Ammon's horn (tissue), 1 donor: ENCODE data around the gene SPTBN1.

Experiments used
- DNase-seq: peaks from one replicate; pipeline ENCODE4 v3.0.0-alpha.2; 2016; ENCODE audit warnings: low spot score

The SPTBN1 gene

GRCh38 chr2:54590216-54591120, 134.3 kb downstream of the SPTBN1 start:
- DNase-seq, result no peak

GRCh38 chr2:54591551-54591950, 135.4 kb downstream of the SPTBN1 start:
- DNase-seq, result peak; percentile 61

GRCh38 chr2:54593249-54593648, 137.1 kb downstream of the SPTBN1 start:
- no peak for DNase-seq

- DNase-seq, result no peak
Measured at GRCh38 chr2:54594048-54594447, 137.9 kb downstream of the SPTBN1 start.

DNA sequence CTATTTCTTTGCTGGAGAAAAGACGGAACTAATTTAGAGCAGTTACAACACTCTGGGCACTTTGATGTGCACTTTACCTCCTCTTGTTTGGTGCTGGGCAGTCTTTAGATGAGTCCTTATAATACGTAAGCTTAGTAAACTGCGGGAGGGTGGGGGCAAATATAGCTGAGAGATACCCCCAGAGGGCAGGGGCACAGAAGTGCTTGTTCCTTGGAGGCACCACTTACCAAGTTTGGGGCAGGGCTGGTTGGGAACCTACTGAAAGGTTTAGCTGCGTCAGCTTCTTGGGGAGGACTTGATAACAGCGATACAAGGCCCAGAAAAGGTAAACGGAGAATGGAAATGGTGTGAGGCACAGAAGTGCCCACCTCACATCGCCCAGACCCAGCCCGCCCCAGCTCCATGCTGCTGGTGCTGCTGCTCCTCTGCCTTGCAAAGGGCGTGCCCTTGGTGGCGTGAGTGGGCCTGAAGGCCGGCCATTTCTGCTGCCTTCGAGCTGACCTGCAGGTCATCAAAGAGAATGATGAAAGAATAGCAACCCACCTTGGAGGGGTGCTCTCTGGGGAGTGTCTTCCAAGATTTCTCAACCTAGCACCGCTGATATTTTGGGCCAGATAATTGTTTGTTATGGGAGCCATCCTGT, 139.2 kb downstream of the SPTBN1 start:
- no peak for DNase-seq

GRCh38 chr2:54595999-54596902, 140.1 kb downstream of the SPTBN1 start:
- DNase-seq, result no peak

GRCh38 chr2:54597153-54597848, 141.2 kb downstream of the SPTBN1 start:
- no peak for DNase-seq

DNA sequence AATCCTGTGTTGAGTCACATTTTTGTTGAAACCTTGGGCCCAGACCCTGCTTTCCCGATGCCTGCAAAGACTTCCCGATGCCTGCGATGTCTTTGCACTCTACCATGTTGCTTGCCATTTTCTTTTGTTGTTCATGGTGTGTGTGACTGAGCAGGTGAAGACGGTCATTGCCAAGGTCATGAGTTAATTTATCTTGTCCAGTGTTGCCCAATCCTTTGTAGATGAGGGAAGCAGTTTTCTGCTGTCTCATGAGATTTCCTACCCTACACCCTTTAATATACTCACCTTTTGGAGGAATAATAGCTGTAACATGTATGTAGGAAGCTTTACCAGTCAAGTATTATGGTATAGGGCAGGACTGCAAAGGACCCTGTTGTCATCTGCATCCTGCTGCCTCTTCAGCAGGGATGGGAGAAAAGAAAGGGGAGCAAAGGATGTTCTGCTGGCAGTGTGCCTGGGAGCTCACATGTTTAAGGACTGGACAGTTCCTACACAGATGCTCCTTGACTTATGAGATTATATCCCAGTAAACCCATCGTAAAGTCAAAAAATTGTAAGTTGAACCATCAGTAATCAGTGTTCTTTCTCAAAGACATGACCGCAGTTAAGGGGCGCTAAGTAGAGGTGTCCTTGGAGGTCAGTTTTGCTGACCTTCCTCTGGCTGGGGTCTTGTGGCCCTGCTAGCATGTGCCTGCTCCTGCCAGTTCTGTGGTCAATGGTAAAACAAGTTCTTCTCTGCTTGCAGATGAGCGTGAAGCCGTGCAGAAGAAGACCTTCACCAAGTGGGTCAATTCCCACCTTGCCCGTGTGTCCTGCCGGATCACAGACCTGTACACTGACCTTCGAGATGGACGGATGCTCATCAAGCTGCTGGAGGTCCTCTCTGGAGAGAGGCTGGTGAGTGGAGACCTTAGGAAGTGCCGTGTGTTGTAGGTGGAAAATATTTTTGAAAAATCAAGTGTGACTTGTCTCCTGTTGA, 142.5 kb downstream of the SPTBN1 start:
- DNase-seq, result no peak

GRCh38 chr2:54599326-54599710, 143.2 kb downstream of the SPTBN1 start:
- DNase-seq, result no peak

DNA sequence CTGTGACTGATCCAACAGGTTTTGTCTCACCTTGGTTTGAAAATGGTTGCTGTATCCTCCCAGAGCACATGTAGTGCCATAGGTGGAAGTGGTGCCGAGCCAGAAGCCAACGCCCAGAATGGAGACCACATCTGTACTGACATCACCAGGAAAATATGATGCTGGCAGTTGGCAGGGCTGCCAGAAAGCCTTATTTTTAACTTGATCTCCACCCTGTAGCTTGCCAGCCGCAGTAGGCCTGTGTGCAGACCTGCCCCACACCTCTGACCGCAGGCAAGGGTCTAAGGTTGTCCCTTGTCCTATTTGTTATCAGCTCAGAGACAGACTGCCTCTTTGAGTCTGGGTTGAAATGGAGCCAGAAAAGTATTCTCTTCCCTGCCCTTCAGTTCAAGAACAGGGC, 143.8 kb downstream of the SPTBN1 start:
- DNase-seq, result no peak

DNA sequence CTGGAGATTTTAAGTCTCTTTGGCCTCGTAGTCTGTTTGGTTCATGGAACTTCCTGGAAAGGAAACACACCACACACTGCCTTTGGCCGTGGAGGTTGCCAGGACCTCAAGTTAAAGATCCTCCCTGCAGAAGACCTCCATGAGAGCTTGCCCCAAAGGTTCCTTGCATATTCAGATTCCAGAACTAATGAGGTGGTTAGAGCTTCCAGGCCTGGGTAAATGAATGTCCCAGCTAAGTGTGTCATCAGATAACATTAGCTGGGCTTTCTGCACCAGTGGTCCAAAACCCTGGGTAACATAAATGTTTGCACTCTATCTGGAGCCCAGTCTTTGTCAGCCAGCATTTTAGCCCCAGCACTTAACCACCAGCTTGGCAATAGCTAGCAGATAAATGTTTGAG, 145.2 kb downstream of the SPTBN1 start:
- DNase-seq, result no peak

DNA sequence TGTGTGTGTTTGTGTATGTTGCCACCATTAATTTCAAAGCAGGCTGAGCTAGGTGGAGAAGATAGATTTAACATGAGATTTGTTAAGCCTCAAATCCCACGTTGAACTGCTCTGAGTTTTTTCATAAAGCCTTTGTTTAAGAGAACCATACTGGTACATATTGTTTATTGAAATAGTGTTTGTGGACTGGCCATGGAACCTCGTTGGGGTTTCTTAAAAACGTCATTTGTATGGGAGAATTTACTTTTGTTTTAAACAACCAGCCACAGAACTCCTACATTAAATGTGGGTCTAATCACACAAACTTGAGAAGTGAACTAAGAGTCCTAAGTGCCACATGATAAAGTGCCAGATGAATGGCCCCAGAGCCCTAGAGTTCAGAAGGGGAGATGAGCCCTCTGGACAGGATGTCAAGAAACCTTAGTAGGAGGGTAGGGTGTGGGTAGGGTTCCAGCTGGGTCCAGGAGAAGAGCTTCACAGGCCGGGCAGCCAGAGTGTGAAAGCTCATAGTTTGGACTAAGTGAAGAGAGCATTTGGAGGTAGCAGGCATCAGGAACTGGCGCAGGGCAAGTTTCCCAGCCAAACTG, 146.7 kb downstream of the SPTBN1 start:
- DNase-seq, result no peak

GRCh38 chr2:54603357-54603756, 147.2 kb downstream of the SPTBN1 start:
- no peak for DNase-seq

DNA sequence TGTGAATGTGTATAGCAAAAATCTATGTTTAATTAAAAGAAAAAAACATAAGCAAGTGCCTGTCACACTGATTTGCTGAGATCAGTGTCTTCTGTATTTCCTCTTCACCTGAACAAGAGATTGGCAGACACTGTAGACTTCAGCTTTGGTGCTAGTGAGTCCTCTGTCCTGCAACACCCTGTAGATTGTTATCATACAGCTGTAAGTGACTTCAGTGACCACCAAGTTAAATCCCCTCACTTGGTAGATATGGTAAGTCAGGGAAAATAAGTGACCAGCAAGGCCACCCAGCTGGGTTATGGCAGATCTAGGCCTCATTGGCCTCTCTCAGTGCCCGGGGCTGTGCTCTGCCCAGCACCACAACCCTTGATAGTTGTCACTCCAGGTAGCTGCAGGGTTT, 147.7 kb downstream of the SPTBN1 start:
- DNase-seq, result no peak

DNA sequence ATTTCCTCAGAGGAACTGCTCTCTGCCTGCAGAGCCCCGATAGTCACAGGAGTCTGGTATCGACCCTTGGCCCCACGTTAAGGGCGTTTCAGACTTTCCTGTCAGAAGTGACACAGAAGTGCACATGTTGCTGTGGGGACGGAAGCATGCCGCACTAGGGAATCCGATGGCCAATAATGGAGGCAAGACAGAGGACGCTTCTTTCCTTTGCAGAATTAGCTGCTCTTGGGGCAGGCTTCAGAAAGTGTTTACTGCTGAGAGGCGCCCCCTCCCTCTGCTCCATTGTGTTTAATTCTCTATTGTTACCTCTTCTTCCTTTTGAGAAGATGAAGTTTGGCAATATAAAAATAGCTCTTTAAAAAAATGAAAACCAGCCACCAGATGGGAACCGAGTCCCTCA, 148.7 kb downstream of the SPTBN1 start:
- DNase-seq, result no peak

GRCh38 chr2:54605836-54606235, 149.7 kb downstream of the SPTBN1 start:
- DNase-seq, result no peak

GRCh38 chr2:54606393-54606958, 150.3 kb downstream of the SPTBN1 start:
- peak; percentile 40 for DNase-seq

GRCh38 chr2:54608224-54608623, 152.1 kb downstream of the SPTBN1 start:
- no peak for DNase-seq

GRCh38 chr2:54609241-54609640, 153.1 kb downstream of the SPTBN1 start:
- no peak for DNase-seq

GRCh38 chr2:54609647-54610046, 153.5 kb downstream of the SPTBN1 start:
- no peak for DNase-seq
